Dedifferentiated amniotic fluid mesenchymal stem cell (primary cell): ENCODE measurements around the gene IGFL1.
"Not testable (repeated sequence)": the region's sequence is repeated elsewhere in the genome, so short reads cannot be mapped to it uniquely, and the experiment has no call there.

Source experiments
- DNase-seq: peaks from one replicate; pipeline ENCODE4 v3.0.0-alpha.2; 2016; ENCODE audit errors: extremely low spot score

The IGFL1 gene

DNA sequence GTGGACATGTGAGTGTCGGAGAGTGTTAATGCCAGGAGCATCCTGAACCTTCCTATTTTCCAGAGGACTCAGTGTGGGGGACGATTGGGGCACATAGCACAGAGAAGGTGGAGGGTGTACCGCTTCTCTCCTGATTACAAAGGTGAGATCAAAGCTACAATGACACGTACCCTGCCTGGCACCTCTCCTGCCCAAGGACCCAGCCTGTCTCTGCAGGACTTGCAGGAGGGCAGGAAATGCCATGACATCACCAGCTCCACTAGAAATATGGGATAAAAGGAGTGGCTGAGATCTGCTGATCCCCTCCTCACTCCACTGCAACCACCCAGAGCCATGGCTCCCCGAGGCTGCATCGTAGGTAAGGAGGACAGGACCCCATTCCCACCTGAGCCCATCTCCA is at the start of gene IGFL1:
Gene IGFL1, plus strand, starts transcription at position 301 of the 400 bp plus-strand sequence. Its CDS starts 33 bp downstream, at position 334.
- DNase-seq: no peak

GRCh38 chr19:46180701-46181387 is 48.7 kb upstream of the IGFL1 start:
- no peak for DNase-seq

GRCh38 chr19:46181388-46181779 is 48.2 kb upstream of the IGFL1 start:
- DNase-seq: no peak

- DNase-seq: no peak
Measured at GRCh38 chr19:46182476-46182875, 47.1 kb upstream of the IGFL1 start.

GRCh38 chr19:46184775-46185710 is 44.5 kb upstream of the IGFL1 start:
- DNase-seq: not testable (repeated sequence)

- no peak for DNase-seq
Measured at GRCh38 chr19:46186101-46186716, 43.3 kb upstream of the IGFL1 start.

DNA sequence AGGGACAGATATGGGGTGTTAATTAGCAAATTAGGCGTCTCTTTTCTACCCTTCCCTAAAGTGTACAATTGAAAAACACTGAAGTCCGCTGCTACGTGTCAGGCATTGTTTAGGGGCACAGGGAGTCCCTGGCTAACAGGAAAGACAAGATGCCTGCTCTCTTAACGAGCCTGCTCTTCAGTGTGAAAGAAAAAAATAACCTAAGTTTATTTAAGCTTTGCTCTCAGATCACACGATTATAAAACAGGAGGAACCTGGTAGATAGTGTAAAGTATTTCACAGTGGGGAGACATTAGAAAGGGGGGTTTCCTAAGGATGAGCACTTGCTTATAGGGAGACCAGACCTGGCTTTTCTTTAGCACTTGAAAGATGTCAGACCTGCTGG is 42.8 kb upstream of the IGFL1 start:
- no peak for DNase-seq

- DNase-seq: no peak
Measured at GRCh38 chr19:46189971-46190888, 39.3 kb upstream of the IGFL1 start.

GRCh38 chr19:46191356-46191755 is 38.2 kb upstream of the IGFL1 start:
- no peak for DNase-seq

DNA sequence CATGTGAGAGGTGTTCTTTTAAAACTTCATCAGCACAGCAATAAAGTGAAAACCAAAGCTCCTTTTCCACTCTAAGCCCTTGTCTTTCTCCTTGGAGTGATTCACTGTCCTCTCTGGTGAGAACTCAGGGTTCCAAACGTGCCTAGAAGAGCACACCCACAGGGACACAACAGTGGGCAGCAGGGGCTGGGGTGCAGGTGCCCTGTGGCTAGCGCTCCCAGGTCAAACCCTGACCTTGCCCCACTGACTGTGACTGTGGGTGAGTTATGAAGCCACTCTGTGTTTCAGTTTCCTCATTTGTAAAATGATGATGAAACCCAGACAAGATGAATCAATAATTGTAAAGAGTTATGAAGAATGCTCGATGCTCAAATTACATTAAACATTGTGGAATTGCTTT is 37.6 kb upstream of the IGFL1 start:
- DNase-seq: no peak

DNA sequence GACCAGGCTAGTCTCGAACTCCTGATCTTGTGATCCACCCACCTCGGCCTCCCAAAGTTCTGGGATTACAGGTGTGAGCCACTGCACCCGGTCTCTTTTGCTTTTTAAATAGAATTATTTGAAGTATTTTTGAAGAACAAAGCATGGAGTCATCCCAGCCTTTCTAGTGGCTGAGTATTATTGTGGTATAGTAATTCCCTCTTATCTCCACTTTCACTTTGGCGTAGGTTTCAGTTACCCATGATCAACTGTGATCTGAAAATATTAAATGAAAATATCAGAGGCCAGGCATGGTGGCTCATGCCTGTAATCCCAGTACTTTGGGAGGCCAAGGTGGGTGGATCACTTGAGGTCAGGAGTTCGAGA is 36.9 kb upstream of the IGFL1 start:
- DNase-seq: not testable (repeated sequence)

GRCh38 chr19:46192992-46193650 is 36.4 kb upstream of the IGFL1 start:
- DNase-seq: peak; percentile 63

GRCh38 chr19:46193678-46194077 is 35.9 kb upstream of the IGFL1 start:
- DNase-seq: no peak

GRCh38 chr19:46195104-46195503 is 34.4 kb upstream of the IGFL1 start:
- DNase-seq: no peak

DNA sequence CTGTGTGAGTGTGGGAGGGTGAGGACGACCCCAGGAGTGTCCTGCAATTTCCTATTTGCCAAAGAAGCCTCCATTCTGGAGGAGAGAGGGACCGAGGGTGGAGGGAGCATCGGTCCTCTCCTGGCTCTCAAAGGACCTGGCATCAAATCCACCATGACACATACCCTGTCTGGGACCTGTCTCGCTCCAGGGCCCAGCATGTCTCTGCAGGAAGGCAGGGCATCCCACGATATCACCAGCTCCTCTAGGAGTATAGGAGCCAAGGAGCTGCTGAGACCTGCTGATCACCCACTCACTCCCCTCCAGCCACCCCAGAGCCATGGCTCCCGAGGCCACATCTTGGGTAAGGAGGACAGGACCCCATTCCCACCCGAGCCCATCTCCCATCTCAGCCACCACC is 33.6 kb upstream of the IGFL1 start:
- not testable (repeated sequence) for DNase-seq

DNA sequence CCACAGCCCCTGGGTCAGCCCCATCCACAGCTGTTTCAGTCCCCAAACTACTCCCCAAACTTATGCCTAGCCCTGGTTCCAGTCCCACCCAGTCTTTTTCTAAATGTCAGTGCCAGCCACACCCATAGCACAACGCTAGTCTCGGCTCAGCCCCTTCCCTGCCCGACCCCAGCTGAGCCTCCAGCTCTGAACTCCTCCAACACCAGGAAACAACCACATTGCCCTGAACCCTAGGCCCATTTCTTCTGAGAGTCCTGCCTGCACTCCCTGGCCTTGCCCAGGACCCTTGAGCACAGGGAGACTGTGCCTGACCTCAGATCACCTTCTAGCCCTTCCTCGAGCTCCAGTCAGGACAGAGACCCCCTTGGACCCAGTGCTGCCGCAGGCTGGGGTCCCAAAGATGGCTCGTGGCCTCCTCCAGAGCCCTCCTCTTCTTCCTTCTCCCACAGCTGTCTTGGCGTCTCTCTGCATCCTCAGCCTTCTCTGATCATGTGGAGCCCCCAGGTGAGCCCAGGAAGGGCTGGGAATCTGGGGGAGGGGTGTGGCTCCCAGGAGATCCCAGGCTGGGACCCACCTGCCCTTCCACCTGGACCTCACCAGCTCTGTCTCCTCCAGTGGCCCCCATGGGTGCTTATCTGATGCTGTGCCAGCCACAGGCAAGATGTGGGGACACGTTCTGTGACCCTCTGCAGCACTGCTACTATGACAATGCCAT is 33.0 kb upstream of the IGFL1 start:
- no peak for DNase-seq

GRCh38 chr19:46197314-46198070 is 32.0 kb upstream of the IGFL1 start:
- no peak for DNase-seq

- DNase-seq: no peak
Measured at GRCh38 chr19:46198756-46199155, 30.8 kb upstream of the IGFL1 start.

GRCh38 chr19:46201454-46202310 is 27.9 kb upstream of the IGFL1 start:
- no peak for DNase-seq
